ENCODE data around the gene PRDM16. TPM values are rescaled to one million over a fixed set of nuclear protein-coding genes. Genes with fewer than 3 reads are reported as not detected.

The PRDM16 gene
- total RNA-seq, 1 experiment from 2014 or later: not detected

DNA sequence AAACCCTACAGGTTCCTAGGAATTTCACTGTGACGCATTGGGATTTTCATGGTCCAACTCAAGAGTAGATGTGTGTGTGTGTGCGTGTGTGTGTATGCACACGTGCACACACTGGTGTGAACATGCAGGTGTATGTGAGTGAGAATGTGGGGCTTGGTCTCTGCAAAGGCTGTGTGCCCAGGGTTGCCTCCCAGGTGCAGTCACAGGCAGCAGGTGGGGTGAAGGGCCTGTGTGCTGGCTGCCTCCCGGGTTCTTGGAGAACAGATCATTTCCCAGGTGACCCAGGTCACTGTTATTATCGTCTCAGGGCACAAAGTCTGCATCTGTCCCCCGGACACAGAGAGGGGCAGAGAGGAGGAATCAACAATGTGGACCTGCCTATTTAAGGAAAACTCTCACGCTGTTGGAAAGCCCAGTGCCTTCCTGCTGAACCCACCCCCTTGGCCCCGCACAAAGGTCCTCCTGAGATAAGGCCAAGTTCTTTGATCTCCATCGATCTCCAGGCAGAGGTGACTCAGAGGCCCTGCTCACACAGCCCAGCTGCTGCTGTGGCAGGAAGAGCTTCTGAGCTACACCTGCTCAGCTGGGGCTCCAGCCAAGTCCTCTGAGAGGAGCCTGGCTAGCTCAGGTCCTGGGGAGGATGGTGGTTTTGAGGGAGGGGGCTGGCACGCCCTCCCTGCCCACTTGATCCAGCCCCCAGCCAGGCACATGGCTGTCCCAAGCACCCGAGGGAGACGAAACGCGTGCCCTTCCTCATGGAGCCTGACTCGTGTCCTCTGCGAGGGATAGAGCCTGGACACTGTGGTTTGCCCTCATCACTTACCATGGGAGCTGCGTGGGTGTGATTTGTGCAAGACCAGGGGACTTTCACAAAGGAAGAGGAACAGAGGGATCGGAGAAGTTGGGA, 251.5 kb downstream of the PRDM16 start:
- peak; percentile 74 for DNase-seq (ENCODE audit: low read depth)

DNA sequence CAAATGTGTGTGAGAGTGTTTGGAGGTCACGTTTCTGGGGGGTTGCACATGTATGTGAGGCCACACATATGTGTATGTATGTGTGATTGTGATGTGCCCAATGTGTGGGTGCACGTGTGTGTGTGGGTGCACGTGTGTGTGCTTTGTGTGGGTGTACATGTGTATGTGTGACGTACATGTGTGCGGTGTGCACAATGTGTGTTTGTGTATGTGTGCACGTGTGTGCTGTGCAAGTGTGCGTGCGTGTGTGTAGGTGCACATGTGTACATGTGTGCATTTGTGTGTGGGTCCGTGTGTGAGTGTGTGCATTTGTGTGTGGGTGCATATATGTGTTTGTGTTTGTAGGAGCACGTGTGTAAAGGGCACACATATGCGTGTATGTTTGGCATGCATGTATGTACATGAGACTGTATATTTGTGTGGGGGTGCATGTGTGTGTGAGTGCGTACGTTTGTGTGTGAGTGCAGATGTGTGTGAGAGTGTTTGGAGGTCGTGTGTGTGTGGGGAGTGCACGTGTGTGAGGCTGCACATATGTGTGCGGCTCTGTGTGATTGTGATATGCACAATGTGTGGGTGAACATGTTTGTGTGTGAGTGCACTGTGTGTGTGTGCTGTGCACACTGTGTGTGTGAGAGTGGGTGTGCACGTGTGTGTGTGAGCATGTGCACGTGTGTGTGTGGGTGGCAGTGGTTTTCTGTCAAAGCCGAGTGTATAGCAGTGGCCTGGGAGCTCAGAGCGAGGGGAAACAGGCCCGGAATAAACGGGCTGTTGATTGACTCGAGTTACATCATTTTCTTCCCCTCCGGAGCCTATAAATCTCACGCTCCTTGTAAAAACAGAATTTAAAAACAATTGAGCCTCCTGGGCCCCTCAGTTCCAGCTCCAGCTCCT, 252.8 kb downstream of the PRDM16 start:
- DNase-seq (ENCODE audit: low read depth): no peak

DNA sequence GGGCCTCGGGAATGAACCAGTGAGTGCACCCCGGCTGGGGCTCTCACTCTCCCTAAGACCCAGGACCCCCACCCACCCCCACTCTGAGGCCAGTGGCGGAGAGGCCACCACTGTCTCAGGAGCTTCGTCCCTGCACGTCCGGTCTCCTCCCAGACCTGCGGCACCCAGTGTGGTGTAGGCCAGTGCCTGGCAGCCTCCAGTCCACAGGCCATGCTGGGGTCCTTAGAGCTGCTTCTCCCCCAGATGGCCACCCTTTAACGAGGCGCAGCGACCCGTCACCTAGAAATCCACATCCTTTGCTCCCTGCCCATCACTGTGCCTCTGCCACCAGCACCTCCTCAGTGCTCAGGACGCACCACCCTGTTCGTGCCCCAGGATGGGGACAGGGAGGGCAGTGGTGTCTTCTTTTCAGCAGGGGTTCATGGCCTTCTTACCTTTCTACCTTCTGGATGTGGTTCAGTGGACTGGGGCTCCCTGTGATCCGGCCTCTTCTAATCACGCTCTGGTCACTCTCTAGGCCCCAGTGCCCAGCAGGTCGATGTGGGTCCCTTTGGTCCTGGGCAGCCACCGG, 253.5 kb downstream of the PRDM16 start:
- no peak for DNase-seq (ENCODE audit: low read depth)

DNA sequence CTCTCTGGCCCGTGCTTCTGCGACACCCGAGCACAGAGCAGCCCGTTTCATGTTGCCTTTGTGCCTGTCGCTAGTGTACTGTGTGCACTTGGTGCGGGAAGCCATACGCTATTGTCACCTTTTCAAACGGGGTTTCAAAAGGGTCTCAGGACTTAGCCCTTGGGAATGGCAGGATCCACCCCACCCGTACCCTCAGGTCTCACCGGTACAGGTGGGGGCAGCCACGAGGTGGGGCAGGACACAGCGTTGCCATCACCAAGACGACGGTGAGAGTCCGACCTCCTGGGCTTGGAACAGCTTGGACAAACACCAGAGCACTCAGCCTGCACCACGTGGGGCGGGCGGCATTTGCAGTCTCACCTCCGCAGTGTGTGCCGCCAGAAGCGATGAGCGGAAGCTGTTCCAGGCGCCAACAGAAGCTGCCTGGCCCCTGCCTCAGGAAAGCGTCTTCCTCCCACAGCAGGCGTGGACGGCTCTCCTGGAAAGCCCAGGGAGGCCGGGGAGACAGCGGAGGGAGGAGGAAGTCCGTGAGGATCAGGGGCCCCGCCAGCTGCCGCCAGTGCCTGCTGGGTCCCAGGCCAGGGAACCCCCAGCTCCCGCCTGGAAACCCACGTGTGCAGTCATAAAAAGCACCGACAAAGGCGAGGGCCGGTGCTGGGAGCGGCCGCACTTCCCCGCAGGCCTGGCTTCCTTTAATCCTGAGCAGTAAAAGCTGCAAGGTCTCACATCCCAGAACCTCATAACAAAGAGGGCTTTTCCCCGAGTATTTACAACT, 254.2 kb downstream of the PRDM16 start:
- DNase-seq (ENCODE audit: low read depth): no peak

DNA sequence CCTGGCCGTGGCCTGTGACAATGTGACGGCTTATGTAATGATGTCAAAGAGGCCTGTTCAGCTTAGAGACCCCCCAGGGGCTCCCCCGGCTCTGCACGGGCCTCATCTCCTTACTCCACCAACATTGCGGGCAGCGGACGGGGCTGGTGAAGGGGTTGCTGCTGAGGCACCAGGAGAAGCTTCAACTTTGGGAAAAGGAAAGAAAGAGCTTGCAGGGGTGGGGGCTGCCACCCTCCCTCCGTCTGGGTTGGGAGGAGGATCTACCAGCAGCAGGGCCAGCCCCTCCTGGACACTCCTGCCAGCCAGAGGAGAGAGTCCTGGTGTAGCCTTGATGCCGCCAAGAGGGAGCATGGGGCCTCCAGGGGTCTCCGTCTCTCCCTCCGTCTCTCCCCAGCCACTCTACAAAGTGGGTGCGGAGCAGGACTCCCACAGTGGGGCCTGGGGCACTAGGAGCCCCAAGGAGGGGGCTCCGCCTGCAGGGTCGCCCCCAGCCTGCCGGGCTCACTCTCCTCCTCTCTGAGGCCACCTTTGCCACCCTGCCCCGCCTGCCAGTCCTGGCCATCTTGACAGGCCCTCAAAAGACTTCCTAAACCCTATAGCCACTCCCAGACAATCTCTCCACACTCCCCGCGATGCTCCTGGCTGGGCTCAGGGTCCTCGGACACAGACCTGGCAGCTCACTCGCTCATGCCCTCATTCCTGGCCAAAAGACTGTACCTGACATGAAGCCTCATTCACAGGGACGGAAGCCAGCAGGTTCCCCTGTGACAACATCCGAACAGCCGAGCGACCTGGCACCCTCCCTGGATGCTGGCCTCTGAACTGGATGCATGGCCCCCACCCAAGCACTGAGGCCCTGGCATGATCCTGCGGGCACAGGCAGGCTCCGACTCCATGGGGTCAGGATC, 255.0 kb downstream of the PRDM16 start:
- no peak for DNase-seq (ENCODE audit: low read depth)

DNA sequence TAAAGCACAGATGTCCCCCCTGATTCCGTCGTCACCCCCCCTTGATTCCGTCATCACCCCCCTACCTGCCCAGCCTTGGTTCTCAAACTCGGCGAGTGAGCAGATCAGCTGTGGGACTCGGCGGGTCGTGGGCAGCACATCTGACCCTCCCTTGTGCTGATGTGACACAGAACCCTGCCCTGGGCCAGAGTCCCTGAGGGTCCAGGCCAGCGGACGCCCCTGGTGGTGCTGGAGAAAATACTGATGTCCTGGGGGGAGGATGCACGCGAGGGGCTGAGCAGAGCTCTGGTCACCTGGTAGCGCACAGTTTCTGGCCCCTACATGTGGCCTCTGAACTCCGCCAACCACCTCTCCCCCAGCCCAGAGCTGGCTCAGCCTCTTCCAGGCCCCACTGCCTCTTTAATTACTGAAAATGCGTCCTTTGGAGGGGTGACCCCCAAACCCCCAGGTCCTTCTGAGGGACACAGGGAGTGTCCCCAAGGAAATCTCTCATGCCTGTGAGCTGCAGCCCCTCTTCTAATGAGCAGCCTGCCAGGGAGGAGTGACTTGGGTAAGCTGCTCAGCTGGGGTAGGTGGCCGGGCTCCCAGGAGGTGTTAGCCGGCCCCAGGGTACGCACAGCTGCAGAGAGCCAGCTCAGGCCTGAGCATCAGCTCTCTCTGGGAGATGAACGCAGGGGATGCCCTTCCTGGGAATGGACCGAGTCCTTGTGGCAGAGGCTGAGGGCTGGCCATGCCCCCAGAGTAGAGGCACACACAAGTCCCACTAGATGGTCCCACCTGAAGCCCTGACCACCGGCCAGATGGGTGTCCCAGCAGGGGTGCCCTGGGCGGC, 255.9 kb downstream of the PRDM16 start:
- no peak for DNase-seq (ENCODE audit: low read depth)

DNA sequence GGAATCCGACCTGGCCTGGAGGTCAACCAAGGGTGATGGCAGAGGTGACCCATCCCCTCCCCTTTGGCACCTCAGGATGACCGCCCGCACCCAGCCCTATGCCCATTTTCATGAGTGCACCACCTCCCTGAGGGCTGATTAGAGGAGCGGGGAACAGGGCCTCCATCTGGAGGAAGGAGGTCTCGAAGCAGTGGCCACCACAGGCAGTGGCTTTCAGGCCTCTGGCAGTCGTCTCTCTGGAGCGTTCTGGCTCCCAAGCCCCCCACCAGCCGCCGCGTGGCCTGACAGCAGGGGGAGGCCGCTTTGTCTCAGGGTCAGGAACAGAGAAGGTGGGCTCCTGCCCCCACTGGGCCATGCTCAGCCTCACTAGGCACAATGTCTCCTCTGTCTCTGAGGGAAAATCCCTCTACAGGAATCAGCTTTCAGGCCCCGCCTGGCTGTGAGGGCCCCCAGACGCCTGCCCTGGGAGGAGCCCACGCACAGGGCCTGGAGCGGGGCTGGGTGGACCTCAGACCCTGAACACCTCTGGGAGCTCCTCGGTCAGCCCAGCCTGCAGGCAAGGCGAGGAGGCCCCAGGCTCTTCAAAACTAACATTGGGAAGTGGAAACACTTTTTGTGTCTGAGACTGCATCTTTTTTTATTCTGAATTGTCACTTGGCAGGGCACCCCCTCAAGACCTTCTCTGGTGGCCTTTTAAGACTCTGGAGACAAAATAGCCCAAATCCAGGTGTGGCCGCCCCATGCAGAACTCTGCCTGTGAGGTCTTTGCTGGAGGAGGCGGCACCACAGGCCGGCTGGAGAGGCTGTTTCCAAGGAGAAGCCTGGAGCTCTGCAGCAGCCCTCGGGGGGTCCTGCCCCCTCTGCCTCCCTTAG, 257.7 kb downstream of the PRDM16 start:
- DNase-seq (ENCODE audit: low read depth): no peak

DNA sequence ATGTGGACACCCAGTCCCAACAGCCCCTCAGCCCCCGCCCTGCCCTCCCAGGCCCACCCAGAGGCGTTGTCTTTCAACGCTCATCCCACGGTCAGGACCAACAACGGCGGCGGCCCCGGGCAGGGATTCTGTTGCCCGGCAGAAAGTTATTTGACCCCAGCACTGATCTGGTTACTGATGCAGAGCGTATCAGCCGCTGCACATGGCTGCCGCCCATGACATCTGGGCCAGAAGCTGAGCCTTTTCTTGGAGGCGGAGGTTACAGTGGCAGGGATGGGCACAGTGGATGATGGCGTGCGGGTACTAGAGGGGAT, 258.3 kb downstream of the PRDM16 start:
- DNase-seq (ENCODE audit: low read depth): no peak

DNA sequence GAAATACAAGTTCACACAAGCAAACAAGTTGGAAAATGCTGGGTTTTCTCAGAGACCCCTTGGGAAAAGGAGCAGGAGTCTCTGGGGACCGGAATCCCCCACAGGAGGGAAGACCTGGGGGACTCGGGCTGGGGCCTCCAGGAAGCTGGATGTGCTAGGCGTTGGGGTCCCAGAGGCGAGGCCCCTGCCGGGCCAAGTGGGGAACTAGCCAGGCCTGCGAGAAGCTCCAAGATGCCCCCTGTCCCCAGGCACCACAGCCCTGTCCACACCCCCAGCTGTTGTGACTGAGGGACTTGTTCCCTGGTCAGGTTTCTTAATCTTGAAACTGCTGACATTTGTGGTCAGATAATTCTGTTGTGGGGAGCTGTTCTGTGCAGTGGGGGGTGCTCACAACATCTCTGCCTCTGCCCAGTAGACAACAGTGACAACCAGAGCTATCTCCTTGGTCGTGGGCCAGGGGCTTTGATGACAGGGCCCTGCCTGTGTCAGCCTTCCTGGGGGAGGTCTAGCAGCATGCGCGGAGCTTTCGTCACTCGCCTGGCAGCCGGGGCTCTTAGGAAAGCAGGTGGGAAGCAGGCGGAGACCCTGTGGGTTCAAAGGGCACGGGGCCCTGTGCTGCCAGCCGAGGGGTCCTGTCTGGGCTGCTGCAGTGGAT, 259.1 kb downstream of the PRDM16 start:
- DNase-seq (ENCODE audit: low read depth): no peak

DNA sequence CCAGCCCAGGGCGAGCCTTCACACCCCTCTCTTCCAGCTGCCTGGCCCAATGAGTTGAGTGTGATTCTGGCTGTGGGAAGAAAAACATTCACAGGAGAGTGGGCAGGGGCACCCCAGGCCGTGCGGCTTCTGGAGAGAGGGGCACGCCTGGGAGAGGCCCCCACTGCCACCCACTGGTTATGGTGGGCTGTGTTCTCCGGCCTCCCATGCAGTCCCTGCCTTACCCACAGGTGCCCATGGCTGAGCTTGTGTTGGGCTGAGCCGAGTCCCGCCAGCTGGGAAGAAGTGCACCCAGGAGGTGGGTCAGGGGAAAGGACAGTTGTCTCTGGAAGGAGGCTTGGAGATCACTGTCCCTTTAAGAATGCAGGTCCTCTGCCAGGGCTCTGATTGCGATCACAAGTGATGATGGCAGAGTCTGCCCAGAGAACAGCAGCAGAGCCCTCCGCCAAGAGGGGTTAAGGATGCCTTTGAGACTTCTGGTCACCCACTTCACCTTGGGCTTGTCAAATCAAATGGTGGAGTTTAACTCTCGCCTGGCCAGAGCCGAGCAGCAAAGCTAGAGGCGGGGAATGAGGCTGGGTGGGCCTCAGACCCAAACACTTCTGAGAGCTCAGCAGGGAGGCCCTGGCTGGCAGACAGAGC, 260.8 kb downstream of the PRDM16 start:
- no peak for DNase-seq (ENCODE audit: low read depth)

DNA sequence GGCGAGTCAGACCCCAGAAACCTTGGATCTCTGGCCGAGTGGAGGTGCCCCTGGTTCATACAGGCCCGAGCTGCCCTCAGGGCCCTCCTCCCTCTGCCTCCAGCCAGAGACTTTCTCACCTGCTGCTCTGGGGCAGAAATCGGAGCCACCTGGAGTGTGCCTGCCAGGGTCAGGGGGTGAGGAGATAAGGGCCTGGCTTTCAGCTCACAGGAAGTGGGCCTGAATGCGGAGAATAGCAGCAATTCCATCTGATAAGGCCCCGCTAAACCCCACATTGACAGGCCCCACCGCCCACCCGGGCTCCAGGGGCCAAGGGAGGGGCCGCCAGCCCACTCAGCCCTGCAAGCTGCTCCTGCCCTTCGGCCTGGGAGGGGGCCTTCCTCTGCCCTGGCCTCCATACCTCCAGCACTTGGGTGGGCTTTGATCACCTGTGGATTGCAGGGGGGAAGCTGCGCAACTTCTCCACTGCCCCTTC, 261.8 kb downstream of the PRDM16 start:
- DNase-seq (ENCODE audit: low read depth): no peak

DNA sequence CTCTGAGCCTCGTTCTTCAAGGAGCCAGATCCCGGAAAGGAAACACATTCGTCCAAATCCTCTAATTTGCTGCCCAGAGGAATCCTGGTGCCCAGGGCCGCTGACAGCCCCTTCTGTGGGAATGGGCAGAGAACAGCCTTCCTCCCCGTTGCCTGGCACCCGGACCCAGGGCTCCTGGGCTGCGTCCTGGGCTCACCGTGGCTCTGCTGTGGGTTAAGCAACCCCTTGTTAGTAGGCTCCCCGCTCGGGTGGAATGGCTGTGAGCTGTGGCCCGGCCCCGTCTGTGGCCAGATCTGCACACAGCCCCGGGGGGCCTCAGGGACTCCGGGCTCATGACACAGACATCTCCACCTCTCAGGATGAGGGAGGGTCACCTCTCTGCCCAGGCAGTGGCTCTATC, 262.6 kb downstream of the PRDM16 start:
- DNase-seq (ENCODE audit: low read depth): no peak

DNA sequence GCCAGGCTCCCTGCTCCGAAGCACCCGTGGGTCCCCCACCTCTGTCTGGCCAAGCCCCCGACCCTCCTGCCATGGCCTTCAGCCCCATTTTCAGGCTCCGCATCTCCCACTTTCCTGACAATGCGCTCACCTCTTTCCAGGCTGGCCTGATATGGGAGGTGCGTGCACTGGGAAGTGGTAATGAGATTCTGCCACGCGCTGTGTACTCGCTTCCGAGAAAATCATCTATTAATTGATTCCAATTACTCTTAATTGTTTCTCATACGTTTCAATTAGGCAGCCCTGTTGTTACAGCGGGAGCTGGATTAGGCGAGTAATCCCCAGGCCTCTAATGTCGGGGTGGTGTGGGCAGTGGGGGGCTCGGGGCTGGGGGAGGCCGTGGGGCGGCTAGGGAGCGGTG, 263.0 kb downstream of the PRDM16 start:
- no peak for DNase-seq (ENCODE audit: low read depth)

DNA sequence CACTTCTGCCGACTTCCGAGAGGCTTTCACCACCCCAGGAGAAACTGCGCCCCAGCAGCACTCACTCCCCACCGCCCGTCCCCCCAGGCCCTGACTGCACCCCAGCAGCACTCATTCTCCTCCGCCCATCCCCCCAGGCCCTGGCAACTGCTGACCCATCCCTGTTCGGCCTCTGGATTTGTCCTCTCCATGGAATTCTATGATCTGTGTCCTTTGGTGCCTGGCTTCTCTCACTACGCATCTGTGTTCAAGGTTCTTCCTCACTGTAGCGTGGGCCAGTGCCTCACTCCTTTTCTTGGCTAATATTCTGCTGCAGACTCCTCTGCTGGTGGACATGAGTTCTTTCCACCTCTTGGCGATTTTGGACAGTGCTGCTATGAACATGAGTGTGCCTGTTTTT, 263.7 kb downstream of the PRDM16 start:
- no peak for DNase-seq (ENCODE audit: low read depth)

DNA sequence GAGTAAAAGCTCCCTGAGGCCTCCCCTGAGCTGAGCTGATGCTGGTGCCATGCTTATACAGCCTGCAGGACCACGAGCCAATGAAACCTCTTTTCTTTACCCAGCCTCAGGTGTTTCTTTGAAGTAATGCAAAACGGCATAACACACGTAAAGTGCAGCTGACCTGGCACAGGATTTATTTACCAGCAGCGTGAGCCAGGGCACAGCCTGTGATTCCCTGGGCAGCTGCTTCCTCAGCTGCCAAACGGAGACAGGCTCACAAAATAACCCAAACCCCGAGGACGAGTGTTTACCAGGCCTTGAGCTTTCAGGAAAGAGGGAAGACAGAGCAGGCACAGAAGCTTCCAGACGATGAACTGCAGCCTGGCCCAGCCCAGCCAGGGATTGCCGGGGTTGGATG, 264.9 kb downstream of the PRDM16 start:
- DNase-seq (ENCODE audit: low read depth): no peak

DNA sequence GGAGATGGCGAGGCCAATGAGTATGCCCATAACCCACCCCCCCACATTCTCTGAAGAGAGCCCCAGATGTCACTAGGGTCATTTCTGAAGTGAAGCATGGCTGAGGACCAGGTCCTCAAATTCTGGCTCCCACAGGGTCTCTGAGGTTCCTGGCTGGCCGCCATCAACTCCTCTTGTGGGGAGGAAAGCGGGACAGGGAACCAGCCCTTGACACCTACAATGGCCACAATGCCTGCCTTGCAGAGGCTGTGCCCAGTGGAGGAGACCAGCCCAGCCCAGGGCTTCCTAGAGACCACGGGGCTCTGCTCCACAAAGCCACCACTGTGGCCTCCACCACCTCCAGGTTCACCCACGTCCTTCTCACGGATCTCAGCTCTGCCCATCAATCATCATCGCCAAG, 265.4 kb downstream of the PRDM16 start:
- no peak for DNase-seq (ENCODE audit: low read depth)
